Inferior parietal cortex (tissue), 1 donor: ENCODE data around the gene ANKRD24.
"Not testable (repeated sequence)": the region's sequence is repeated elsewhere in the genome, so short reads cannot be mapped to it uniquely, and the experiment has no call there.

Source experiments
- DNase-seq: peaks from one replicate; pipeline ENCODE4 v3.0.0-alpha.2; 2016; ENCODE audit errors: extremely low spot score

Gene ANKRD24

DNA sequence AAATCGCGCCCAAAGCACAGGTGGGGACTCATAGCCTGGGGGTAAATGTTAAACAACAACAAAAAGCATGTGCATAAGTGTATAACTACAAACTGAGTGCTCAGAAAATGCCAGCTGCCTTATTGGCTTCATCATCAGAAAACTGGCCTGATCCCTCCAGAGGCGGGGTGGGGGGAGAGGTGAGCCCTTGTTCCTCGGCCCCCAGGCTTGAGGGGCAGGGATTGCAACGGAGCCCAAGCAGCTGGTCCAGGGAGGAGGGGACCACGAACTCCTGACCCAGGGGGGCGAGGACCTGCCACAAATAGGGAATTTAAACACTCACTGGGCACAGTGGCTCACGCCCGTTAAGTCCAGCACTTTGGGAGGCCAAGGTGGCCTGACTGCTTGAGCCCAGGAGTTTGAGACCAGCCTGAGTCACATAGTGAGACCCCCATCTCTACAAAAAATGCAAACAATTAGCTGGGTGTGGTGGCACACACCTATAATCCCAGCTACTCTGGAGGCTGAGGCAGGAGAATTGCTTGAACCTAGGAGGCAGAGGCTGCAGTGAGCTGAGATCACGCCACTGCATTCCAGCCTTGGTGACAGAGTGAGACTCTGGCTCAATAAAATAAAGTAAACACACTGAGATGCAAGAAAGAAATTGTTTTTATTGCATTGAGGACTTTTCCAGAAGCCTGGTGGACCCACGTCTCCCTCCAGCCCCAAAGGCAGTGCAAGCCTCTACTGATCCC, 8.8 kb upstream of the ANKRD24 start:
- no peak for DNase-seq

DNA sequence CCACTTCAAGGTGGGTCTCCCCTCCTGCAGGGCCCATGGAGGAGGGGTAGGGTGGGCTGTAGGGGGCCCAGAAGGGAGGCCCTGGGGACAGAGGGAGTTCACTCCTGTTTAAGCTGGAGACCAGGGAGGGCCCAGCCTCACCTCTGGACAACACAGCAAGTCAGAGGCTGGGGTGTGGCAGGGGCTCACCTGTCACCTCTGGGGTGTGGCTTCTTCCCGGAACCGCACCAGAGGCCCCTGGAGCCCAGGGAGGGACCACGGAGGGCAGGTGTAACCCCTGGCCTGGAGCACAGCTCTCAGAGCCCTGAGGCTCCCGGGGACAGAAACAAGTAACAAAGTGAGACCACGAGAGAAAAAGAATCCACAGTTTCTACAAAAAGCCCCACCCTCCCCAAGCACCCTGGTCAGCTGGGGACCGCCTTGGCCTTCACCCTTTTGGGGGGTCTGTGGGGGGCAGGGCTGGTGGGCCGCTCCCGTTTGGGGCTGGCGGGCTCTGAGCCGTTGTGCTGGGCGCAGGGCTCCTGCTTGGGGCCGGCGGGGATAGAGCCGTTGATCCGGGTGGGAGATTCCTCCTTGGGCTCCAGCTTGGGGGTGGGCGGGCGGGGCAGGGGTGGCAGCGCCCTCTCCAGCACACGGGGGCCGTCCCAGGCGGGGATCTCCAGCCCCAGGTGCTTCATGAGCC, 8.1 kb upstream of the ANKRD24 start:
- DNase-seq, result no peak

DNA sequence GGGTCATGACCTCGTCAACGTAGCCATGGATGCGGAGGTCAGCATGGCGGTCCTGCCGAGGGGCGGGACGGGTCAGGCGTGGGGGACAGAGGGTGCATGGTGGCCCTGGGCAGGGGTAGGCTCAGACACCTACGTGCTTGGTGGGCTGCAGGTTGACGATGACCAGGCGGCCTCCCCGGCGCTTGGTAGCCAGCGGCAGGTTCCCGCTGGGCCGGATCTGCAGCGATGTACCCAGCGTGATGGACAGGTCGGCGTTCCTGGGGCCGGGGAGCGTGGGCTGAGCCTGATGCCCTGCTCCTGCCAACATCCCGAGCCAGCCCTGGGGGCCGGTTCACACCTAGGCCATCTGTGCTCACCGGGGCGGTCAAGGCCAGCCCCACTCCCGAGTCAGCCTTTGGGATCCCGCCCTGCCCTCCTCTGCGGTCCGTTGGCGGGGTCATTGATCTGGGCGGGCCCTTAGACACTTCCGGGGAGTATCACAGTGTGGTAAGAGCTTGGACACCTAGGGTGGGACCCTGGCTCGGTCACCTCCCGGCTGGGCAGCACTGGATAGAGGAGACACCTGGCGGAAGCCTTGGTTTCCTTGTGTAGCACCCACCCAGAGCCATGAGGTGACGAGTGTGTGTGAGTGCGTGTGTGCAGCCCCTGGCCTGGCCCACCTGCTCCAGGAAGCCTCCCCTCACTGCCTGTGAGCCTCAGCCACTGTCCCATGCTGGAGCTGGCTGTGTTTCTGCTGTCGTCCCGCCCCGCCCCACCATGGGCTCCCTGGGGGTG, 7.4 kb upstream of the ANKRD24 start:
- no peak for DNase-seq

DNA sequence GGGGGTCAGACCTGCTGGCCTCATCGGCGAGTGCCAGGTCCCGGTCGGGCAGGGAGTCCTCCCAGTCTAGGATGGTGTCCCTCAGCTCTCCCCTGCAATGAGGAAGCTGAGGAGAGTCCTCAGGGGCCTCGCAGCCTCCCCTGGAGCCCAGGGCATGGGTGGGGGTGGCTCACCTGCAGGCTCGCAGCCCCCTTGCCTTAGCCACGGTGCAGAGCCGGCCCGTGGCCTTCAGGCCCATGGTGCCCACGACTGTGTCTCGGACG, 6.9 kb upstream of the ANKRD24 start:
- no peak for DNase-seq

DNA sequence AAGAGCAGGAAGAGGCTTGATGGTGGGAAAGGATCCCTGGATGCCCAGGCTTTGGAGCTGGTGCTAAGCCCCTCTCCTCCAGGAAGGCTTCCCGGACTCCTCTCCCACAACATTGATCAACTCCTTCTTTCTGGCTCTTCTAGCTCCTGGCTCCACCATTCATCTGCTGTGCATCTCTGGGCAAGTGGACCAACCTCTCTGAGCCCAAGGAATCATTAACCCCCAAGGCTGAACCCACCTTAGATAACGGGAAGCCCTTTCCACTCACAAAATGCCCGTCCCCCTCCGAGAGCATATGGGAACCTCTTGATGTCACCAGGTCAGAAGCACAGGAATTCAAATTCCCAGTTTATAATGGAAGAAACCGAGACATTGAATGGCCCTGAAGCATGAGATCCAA, 5.3 kb upstream of the ANKRD24 start:
- no peak for DNase-seq

DNA sequence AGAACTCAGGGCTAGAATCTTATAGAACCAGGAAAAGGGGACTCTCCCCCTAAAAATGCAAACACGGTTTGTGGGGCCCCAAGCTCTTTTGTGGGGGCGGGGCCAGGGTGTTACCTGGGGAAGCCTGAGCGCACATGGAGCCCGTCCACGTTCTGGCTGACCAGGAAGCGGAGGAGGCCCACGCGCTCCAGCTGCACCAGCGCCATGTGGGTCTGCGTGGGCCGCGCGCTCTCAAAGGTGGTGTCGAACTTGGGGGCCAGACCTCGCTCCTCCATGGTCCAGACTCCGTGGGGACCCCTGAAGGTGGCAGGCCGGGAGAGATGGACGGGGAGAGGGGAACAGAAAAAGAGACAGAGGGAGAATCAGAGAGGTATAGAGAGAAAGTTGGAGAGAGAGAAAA, 3.5 kb upstream of the ANKRD24 start:
- no peak for DNase-seq

DNA sequence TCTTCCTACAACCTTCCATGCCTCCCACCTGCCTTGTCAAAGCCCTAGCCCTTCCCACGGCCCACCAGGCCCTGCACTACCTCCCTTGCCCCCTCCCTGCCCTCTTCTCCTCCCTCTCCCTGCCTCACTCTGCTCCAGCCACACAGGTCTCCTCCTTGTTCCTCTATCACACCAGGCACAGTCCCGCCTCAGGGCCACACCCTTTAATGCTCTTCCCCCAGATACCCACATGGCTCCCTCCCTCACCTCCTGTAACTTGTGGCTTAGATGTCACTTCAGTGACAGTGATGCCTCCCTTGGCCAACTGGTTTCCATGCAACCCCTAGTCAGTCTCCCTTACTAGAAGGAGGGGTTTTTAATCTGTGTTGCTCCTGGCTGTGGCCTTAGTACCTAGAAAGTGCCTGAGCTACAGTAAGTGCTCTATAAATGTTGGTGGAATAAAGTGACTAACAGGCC, 1.4 kb upstream of the ANKRD24 start:
- DNase-seq, result no peak

DNA sequence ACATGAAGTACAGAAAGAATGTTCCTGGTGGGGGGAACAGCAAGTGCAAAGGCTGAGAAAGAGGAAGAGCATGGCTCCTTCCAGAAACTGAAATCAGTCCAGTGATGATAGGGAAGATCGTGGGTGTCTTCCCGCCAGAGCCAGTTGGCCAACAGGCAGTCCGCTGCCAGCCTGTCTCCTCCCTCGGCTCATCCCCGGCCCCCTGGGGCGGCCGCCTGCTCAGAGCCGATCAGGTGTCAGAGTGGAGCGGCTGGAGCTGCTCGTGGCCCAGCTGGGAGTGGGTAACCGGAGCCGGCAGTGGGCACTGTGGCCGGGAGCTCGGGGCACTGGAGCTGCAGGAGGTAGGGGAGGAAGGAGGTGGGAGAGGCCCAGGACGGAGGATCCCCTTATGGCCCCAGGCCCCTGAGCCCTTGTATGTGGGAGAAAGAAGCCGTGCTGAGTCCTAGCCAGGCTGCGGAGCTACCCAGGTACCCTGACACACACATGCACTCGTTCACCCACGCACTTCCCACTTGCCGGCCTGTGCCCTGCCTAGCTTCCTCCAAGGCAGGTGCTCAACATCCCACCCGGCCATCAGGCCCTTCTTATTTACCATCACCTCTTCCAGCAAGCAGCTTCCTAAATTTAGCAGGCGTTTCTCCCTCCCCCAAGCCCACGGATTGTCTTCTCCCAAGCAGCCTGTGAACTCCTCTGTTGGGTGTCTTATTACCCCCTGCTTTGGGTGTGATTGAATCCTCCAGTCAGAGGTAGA, 1.7 kb downstream of the ANKRD24 start:
- peak; percentile 20 for DNase-seq

DNA sequence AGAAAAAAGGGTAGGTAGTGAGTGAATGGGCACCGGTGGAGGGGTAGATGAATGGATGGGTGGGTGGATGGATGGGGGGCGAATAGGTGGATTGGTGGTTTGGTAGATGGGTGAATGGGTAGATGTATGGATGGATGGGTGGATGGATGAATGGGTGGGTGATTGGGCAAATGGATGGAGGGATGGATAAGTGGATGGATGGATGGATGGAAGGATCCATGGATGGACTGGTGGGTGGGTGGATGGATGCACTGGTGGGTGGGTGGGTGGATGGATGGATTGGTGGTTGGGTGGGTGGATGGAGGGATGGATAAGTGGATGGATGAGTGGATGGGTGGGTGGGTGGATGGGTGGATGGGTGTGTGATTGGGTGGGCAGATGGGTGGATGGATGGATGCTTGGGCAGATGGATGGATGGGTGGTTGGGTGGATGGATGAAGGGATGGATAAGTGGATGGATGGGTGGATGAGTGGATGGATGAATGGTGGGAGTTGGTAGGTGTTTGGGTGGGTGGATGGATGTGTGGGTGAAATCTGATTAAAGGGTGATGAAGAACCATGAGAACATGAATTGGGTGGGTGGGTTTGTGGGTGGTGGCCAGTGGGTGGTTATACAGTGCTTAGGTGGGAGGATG, 2.3 kb downstream of the ANKRD24 start:
- no peak for DNase-seq

DNA sequence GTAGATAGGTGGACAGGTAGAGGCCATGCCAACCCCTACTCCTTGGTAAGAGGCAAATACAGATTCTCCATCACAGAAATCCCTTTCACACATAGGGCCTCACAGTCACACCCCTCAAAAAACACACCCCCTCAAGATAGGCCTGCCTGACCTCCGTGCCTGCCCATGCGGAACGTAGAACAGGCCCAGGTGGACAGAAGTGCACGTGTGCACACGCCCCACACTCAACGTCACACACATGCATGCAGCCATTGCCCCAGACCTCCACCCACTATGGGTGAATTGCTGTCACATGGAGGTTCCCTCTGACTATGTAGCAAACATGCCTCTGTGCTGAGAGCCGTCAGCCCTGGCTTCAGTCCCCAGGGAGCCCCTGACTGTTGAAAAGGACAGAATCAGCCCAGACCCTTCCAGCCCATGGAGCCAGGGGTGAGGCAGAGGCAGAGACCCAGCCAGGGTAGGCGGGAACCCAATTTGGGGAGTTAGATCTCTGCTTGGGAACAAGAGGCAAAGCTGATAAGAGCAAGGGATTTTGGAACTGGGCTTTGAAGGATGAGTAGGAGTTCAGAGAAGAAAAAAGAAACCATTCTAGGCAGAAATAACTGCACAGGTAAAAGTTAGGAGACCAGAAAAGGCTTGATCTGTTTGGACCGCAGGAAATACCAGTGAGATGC, 3.1 kb downstream of the ANKRD24 start:
- DNase-seq, result no peak

DNA sequence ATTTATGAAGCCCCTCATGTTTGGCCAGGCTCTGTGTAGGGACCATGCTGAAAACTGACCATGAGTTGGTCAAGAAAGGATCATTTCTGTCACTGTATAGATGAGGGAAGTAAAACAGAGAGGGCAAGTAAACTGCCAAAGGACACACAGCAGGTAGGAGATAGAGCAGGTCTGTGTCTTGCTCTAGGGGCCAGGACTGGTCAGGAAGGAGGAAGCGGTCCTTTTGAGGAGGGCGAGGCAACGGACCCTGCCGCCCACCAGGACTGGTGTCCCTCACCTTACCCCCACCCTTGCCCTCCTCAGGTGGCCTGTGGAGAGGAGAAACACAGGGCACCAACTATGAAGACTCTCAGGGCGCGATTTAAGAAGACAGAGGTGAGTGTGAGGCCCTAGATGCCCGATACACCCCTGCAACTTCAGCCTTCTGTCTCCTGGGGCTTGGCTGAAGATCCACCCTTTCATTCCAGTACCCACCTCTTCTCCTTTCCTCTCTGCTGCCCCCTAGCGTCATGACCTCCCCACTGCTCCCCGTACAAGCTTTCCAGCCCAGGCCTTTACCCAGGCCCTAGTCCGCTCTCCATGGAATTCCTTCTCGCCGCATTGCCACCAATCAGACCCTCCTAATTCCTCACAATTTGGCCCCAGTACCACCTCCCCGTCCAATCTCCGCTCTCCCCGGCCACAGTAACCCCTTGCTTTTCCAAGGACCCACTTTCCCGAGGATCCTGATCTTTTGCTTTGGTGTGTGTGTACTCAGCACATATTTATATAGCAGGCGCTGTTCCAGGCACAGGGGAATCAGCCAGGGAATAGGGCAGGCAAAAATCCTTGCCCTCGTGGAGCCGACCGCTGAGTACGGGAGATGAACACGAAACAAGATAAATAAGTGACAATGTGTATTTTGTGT, 3.9 kb downstream of the ANKRD24 start:
- peak; percentile 58 for DNase-seq

DNA sequence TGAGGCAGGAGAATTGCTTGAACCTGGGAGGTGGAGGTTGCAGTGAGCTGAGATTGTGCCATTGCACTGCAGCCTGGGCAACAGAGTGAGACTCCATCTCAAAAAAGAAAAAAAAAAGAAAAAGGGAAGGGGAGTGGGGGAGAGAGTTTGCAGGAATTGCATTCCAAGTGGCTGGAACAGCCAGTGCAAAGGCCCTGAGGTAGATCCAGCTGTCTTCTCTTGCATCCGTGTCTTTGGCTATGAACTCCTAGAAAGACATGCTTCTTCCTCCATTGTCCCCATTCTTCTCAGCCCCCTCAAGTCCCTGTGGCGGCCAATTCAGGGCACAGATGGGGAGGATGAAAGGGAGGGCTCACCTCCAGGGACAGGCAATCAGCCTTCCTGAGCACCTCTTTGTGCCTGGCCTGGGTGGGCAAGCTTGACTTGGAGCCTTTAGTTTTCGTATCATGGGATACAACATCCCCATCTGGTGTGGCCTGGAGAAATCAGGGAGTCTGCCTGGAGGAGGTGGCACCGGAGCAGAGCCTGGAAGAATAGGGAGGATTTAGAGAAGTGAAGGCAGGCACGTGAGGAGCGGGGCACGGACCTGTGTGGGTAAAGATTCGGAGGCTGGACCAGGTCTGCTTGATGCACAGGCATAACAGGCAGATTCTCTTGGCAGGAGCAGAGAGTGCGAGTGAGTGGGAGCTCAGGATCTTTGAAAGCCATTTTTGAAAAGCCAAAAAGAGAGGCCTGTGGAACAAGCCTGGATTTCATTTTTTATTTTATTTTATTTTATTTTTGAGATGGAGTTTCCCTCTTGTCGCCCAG, 5.0 kb downstream of the ANKRD24 start:
- no peak for DNase-seq

DNA sequence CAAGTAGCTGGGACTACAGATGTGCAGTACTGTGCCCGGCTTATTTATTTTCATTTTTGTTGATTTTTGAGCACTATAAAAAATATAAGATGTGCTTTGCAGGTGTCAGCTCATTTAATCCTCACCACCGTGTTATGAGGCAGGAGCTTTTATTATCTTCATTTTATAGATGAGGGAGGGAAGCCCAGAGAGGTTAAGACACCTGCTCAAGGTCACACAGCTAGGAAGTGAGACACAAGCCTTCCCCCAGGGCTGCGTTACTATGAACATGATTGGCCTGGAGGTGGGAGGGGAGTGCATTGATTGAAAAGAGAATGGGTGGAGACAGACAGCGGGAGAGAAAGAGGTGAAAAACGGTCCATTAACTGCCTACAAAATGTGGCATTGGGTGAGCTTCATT, 7.2 kb downstream of the ANKRD24 start:
- no peak for DNase-seq

DNA sequence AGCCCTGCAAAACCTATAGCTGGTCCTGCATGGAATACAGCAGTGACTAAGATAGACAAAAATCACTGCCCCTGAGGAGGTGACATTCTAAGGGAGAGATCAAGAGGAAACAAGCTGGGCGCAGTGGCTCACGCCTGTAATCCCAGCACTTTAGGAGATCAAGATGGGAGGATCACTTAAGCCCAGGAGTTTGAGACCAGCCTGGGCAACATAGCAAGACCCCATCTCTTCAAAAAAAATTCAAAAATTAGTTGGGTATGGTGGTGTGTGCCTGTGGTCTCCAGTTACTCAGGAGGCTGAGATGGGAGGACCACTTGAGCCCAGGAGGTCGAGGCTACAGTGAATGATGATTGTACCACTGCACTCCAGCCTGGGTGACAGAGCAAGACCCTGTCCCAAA, 10.0 kb downstream of the ANKRD24 start:
- DNase-seq, result not testable (repeated sequence)

DNA sequence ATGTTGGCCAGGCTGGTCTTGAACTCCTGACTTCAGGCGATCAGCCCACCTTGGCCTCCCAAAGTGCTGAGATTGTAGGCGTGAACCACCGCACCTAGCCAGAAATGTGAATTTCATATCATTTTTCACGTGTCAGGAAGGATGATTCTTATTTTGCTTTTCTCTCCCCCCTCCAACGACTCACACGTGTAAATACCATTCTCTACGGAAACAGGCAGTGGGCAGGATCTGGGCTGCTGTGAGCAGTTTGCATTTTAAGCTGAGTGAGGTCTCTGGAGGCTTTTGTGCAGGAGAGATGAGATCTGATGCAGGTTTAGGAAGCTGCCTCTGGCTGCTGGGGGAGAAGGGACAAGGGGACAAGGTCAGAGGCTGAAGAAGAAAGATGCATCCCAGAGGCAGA, 11.9 kb downstream of the ANKRD24 start:
- no peak for DNase-seq

DNA sequence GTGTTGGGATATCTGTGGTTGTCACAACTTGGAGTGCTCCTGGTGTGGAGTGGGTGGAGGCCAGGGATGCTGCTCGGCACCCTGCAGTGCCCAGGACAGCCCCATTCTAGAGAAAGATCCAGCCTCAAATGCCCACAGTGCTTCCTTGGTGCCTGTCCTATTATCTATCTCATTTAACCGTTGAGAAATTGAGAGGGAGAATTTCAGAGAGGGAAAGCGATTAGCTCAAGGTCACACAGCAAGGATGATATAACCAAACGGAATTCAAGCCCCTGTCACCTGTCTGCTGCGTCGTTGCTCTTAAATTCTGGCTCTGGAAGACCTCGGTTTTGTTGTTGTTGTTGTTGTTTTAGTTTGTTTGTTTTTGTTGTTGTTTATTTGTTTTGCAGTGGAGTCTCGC, 13.5 kb downstream of the ANKRD24 start:
- no peak for DNase-seq

DNA sequence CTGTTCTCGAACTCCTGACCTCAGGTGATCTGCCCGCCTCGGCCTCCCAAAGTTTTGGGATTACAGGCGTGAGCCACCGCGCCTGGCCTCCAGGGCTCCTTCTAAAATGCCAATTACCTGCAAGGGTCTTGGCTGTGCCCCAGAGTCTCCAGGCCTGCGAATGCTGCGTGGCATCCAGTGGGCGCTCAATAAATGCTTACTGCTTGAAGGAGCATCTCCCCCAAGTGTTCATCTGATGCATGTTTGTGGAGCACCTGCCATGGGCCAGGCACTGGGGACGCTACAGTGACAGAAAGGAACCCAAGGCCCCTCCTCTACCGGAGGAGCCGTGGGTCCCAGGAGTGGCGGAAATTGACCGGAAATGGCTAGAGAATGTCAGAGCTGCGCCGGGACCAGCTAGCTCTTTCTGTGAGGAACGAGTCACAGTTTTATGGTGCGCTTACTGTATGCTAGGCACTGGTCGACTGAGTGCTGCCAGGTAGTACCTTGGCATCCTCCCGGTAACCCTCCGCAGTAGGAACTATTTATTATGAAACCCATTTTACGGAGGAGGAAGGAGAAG, 14.2 kb downstream of the ANKRD24 start:
- DNase-seq, result no peak

DNA sequence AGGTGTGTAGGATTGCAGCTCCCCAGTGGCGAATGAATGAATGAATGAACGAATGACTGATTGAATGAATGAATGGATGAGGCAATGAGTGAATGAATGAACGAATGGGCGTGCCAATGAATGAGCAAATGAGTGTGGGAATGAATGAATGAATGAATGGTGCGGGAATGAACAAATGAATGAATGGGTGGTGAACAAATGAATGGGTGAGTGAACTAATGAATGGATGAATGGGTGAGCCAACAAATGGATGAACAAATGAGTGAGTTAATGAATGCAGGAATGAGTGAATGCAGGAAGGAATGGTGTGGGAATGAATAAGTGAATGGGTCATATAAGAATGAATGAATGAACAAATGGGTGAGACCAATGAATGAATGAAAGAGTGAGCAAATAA, 14.7 kb downstream of the ANKRD24 start:
- DNase-seq, result no peak
